H1 (cell line): ENCODE measurements around the gene MYO5A.

Experiments
- CHD2 ChIP-seq: IDR thresholded peaks from 2 replicates; pipeline ENCODE4 v1.6.1; 2012; ENCODE audit warnings: low read length, improper control_type of control experiment
- EGR1 ChIP-seq: IDR thresholded peaks from 2 replicates; pipeline ENCODE4 v1.6.1; 2011; ENCODE audit warnings: low read depth, low read length, borderline replicate concordance
- EP300 ChIP-seq, 2 experiments: IDR thresholded peaks; 1 replicate in 1 of 2; 2 replicates in 1 of 2; pipeline ENCODE4 v1.6.1; 2011 to 2012; ENCODE audit warnings: low read depth in 2 of 2, low read length in 2 of 2, mild to moderate bottlenecking in 2 of 2, borderline replicate concordance in 1 of 2, inconsistent platforms in 1 of 2, moderate library complexity in 1 of 2
- HDAC2 ChIP-seq, 2 experiments: fragments of 300-600 bp in 1 of 2; sonication (generic) in 1 of 2; IDR thresholded peaks; 2 replicates each; pipeline ENCODE4 v1.6.1; 2011 to 2012; ENCODE audit warnings: low read depth in 2 of 2, low read length in 2 of 2, mild to moderate bottlenecking in 2 of 2, moderate library complexity in 2 of 2, borderline replicate concordance in 1 of 2, inconsistent platforms in 1 of 2
- JUN ChIP-seq: IDR thresholded peaks from 2 replicates; pipeline ENCODE4 v1.6.1; 2011; ENCODE audit warnings: low read depth, mild to moderate bottlenecking, improper control_type of control experiment, low read length
- KDM5A ChIP-seq: fragments of 200-600 bp; IDR thresholded peaks from 2 replicates; pipeline ENCODE4 v1.7.1; 2012; ENCODE audit warnings: mild to moderate bottlenecking, low read length, inconsistent platforms, mixed read lengths
- POLR2AphosphoS5 ChIP-seq: IDR thresholded peaks from 2 replicates; pipeline ENCODE4 v1.6.1; 2011; ENCODE audit warnings: low read depth, low read length
- RFX5 ChIP-seq: IDR thresholded peaks from 2 replicates; pipeline ENCODE4 v1.6.1; 2011; ENCODE audit warnings: low read depth, low read length, improper control_type of control experiment, borderline replicate concordance
- SIN3A ChIP-seq, 2 experiments: IDR thresholded peaks in 1 of 2; conservative IDR thresholded peaks in 1 of 2; 2 replicates each; pipeline ENCODE4 v1.6.1; 2011 to 2012; ENCODE audit warnings: low read length in 2 of 2, improper control_type of control experiment in 1 of 2, low read depth in 1 of 2, mild to moderate bottlenecking in 1 of 2
- SIX5 ChIP-seq: IDR thresholded peaks from 2 replicates; pipeline ENCODE4 v1.6.1; 2011; ENCODE audit warnings: mild to moderate bottlenecking, low read depth, low read length
- SP1 ChIP-seq: IDR thresholded peaks from 2 replicates; pipeline ENCODE4 v1.6.1; 2011; ENCODE audit warnings: low read depth, low read length
- TF ChIP-seq, protein P1 (sequence below), 3 experiments: IDR thresholded peaks; 1 replicate in 2 of 3; 2 replicates in 1 of 3; pipeline versions ENCODE4 v1.5.1 to v1.6.1; 2011; ENCODE audit warnings: low read length in 3 of 3, mild to moderate bottlenecking in 3 of 3, inconsistent platforms in 2 of 3, low read depth in 1 of 3, moderate library complexity in 1 of 3; ENCODE audit not compliant: insufficient read depth in 1 of 3; ENCODE audit errors: control extremely low read depth in 1 of 3
- TF ChIP-seq, protein P2 (sequence below): IDR thresholded peaks from 2 replicates; pipeline ENCODE4 v1.6.1; 2012; ENCODE audit warnings: inconsistent platforms

GRCh38 chr15:52498706-52499105 is 30.0 kb downstream of the MYO5A start:
- TF ChIP-seq, protein P1, sequence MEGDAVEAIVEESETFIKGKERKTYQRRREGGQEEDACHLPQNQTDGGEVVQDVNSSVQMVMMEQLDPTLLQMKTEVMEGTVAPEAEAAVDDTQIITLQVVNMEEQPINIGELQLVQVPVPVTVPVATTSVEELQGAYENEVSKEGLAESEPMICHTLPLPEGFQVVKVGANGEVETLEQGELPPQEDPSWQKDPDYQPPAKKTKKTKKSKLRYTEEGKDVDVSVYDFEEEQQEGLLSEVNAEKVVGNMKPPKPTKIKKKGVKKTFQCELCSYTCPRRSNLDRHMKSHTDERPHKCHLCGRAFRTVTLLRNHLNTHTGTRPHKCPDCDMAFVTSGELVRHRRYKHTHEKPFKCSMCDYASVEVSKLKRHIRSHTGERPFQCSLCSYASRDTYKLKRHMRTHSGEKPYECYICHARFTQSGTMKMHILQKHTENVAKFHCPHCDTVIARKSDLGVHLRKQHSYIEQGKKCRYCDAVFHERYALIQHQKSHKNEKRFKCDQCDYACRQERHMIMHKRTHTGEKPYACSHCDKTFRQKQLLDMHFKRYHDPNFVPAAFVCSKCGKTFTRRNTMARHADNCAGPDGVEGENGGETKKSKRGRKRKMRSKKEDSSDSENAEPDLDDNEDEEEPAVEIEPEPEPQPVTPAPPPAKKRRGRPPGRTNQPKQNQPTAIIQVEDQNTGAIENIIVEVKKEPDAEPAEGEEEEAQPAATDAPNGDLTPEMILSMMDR (IDR thresholded peaks at IDR 0.05; ENCODE audit: control extremely low read depth in 1 of 3, insufficient read depth in 1 of 3, low read depth in 1 of 3, low read length in 3 of 3), result no peak
- TF ChIP-seq, protein P2, sequence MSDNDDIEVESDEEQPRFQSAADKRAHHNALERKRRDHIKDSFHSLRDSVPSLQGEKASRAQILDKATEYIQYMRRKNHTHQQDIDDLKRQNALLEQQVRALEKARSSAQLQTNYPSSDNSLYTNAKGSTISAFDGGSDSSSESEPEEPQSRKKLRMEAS, result no peak
- no peak for TF ChIP-seq SIN3A (conservative IDR thresholded peaks at IDR 0.05 in 1 of 2, IDR thresholded peaks at IDR 0.05 in 1 of 2; ENCODE audit: low read depth in 1 of 2, low read length in 2 of 2)
- TF ChIP-seq EGR1, result no peak
- no peak for TF ChIP-seq KDM5A
- TF ChIP-seq POLR2AphosphoS5, result no peak
- no peak for TF ChIP-seq JUN
- TF ChIP-seq SP1, result no peak
- no peak for TF ChIP-seq CHD2
- TF ChIP-seq SIX5, result no peak
- no peak for TF ChIP-seq HDAC2 (IDR thresholded peaks at IDR 0.05; ENCODE audit: borderline replicate concordance in 1 of 2, low read depth in 2 of 2, low read length in 2 of 2)
- no peak for TF ChIP-seq RFX5
- no peak for TF ChIP-seq EP300 (IDR thresholded peaks at IDR 0.05; ENCODE audit: borderline replicate concordance in 1 of 2, low read depth in 2 of 2, low read length in 2 of 2)
